Measurements from ENCODE around the gene RPL7A.

- TF ChIP-seq CTCF (conservative IDR thresholded peaks at IDR 0.05; ENCODE audit: low read depth, low read length): no peak
- no peak for TF ChIP-seq EZH2 (IDR thresholded peaks at IDR 0.05; ENCODE audit: borderline replicate concordance, low read depth, low read length, poor library complexity, severe bottlenecking)
Observed at GRCh38 chr9:133371261-133371711, 23.3 kb downstream of the RPL7A start.
